IPS DF 4.7 (cell line): ENCODE measurements around the gene BAZ1A.
A peak's percentile ranks its signal among the peaks of the same experiment; 100 is the strongest.

Source experiments
- DNase-seq: peaks from one replicate; pipeline ENCODE4 v3.0.0-alpha.2; 2013; ENCODE audit warnings: low spot score; ENCODE audit errors: extremely low read depth

BAZ1A gene

GRCh38 chr14:34875031-34875922 is at the start of gene BAZ1A:
Gene BAZ1A, minus strand, starts transcription at chr14:34875360. Its CDS starts 756 bp downstream, at chr14:34874604.
- DNase-seq = no peak

GRCh38 chr14:34920339-34920738 is 45.2 kb upstream of the BAZ1A start:
- no peak for DNase-seq

GRCh38 chr14:34913619-34914018 is 38.5 kb upstream of the BAZ1A start:
- no peak for DNase-seq

GRCh38 chr14:34912966-34913365 is 37.8 kb upstream of the BAZ1A start:
- no peak for DNase-seq

GRCh38 chr14:34912182-34912581 is 37.0 kb upstream of the BAZ1A start:
- DNase-seq = peak; percentile 3

- no peak for DNase-seq
Observed at GRCh38 chr14:34911209-34912150, 36.3 kb upstream of the BAZ1A start.

- DNase-seq = no peak
Observed at GRCh38 chr14:34906287-34906686, 31.1 kb upstream of the BAZ1A start.

GRCh38 chr14:34895277-34895676 is 20.1 kb upstream of the BAZ1A start:
- DNase-seq = no peak

- no peak for DNase-seq
Observed at GRCh38 chr14:34890937-34891336, 15.8 kb upstream of the BAZ1A start.

GRCh38 chr14:34888186-34888585 is 13.0 kb upstream of the BAZ1A start:
- no peak for DNase-seq

GRCh38 chr14:34883954-34884353 is 8.8 kb upstream of the BAZ1A start:
- DNase-seq = no peak

GRCh38 chr14:34874386-34875030 is 652 bp downstream of the BAZ1A start:
- no peak for DNase-seq

- DNase-seq = no peak
Observed at GRCh38 chr14:34873589-34874385, 1.4 kb downstream of the BAZ1A start.

GRCh38 chr14:34872822-34873588 is 2.2 kb downstream of the BAZ1A start:
- DNase-seq = no peak

GRCh38 chr14:34867199-34867598 is 8.0 kb downstream of the BAZ1A start:
- DNase-seq = no peak

GRCh38 chr14:34865889-34866574 is 9.1 kb downstream of the BAZ1A start:
- no peak for DNase-seq

- DNase-seq = no peak
Observed at GRCh38 chr14:34863844-34864243, 11.3 kb downstream of the BAZ1A start.

- DNase-seq = no peak
Observed at GRCh38 chr14:34858765-34859164, 16.4 kb downstream of the BAZ1A start.

GRCh38 chr14:34857689-34858449 is 17.3 kb downstream of the BAZ1A start:
- no peak for DNase-seq
